ELR (cell line): Measurements from ENCODE around the gene C2CD2.

Source experiments
- DNase-seq: peaks from one replicate; pipeline ENCODE4 v3.0.0-alpha.2; 2015; ENCODE audit warnings: low read depth

The C2CD2 gene

DNA sequence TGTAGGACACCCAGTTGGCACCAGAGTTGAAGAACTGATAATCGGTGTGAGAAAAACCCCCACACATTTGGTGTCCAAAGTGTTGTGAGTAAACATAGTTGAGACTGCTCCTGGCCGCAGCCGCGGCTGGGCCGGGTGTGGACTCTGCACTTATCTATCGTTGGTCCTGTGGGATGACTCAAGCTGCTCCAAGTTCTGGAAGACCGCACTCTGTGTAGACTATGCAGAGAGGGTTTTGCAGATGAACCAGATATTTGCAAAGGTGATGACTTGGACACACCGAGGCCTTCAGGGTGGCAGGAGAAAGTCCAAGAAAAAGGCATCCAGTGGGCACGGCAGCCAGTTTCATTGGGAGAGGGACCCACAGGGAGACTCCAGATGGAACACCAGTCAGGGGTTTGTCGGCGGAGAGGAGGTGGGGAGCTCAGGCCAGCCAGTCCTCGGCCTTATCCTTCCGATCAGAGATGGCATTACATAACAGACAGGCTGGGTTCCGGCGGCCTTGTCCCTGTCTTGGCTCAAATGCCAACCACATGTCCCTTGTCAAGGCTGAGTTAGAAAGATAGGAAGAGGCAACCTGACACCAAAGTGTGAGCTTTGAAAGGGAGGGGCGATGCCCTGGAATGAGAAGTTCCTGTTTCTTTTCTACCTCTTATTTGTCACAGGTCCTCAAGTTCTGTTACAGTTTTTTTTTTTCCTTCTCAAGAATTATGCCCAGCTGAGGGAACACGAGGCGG, 21.1 kb downstream of the C2CD2 start:
- peak; percentile 88 for DNase-seq

DNA sequence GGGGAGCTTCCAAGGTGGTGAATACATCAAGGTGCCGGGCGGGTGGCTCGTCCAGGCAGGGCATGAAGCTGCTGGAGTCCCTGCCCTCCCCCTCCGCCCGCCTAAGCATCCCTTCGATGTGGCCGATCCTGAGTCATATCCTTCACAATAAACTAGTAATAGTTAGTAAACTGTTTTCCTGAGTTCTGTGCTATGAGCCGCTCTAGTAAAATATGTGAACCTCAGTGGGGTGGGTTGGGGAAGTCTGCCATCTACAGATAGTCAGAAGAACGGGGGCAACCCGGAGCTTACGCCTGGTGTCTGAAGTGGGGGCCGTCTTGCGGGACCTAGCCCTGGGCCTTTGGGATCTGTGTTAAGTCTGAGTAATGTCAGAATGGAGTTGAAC, 21.6 kb downstream of the C2CD2 start:
- peak; percentile 97 for DNase-seq

DNA sequence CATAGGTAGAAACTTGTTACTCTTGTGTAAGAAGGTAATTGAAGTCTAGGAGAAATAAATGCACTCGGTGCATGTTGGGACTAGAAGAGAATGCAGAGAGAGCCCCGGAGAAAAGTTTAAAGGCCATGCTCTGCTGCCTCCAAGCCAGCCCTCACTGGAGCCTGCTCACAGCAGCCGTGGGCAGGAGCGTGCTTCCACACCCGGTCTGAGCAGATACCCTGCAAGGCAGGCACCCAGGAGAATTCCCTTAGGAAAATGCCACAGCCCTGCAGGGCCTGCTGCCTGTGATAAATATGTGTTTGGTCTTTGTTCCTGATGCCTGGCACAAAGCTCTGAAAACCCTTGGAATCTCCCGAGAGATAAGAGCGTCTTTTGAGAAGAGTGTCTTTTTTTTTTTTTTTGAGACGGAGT, 22.8 kb downstream of the C2CD2 start:
- DNase-seq: no peak

DNA sequence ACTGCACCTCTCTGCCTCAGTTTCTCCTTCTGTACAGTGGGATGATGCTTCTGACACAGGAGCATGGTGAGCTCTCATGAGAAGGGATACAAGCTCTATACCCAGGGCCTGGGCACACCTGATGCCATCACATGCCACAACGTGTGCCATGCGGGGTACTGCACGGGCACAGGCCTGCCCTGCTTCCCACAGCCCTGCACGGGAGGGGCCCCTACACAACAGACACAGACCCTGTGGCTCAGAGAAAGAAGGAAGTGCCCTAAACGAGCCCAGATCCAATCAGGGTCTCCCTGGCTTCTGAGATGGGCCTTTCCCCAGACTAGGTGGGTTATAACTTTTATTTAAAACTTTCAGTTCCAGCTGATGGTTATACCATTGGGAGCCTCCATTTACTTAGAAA, 24.6 kb downstream of the C2CD2 start:
- no peak for DNase-seq

DNA sequence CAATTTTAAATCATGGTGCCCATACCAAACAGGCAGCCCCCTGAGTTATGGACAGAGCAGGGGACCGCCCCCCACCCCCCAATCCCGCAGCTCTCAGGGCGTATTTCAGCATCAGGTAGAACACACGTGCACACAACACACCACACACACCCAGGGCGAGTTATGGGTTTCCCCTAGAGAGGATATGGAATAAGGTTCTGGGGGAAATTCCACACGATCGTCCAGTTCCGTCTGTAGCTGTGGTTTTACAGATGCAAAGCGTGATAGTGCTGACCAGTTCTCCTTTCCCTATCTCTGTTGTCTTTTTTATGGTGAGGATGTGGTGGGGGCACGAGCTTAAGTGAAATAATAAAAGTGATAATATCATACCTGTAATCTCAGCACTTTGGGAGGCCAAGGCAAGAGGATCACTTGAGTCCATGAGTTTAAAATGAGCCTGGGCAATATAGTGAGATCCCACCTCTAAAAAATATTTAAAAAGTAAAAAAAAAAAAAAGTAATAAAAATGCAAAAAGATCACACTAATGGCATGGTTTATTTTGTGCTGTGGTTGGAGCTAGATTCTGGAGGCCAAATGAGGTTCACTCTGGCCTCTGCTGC, 25.1 kb downstream of the C2CD2 start:
- DNase-seq: no peak

DNA sequence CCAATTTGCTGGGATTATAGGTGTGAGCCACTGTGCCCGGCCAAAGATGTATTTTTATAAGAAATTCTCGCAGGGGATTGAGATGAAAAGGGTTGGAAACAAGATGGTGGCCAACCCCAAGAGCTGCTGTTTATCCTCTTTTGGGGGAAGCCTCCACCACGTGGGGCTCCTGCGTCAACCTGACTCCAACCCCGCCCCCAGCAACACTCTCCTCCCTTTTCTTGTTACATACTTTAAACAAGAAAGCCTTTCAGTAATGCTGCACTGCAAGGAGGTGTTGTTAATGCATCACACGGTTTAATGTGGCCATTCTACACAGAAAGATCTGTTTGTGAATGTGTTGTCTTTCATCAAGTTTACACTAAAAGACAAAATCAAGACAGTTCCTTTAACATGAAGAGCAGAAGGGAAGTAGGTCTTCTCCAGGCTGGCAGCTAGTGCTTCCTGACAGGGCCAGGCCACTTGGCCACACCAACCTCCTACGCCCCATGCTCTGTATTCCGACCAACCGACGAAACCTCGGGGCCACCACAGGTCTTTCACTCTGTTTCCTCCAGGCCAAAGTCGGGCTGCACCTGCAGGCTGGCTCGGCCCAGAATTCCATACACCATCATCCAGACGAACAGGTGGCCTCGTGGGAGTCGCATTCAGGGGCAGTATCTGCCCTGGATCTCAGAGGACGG, 25.9 kb downstream of the C2CD2 start:
- no peak for DNase-seq

DNA sequence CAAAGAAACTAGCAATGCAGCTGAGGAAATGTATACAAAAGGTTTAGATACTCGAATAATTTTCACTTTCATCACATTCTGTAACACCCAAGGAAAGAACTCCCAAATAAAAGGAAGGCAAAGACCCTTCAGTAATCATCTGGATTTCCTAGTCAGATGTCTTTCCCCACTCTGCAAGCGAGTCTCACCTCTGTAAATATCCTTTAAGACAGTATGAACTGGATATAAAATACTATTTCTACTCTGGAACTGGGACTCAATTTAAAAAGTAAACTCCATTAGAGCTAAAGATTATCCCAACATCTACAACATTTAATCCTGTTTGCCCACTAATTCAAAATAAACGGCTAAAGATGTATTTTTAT, 27.0 kb downstream of the C2CD2 start:
- no peak for DNase-seq

DNA sequence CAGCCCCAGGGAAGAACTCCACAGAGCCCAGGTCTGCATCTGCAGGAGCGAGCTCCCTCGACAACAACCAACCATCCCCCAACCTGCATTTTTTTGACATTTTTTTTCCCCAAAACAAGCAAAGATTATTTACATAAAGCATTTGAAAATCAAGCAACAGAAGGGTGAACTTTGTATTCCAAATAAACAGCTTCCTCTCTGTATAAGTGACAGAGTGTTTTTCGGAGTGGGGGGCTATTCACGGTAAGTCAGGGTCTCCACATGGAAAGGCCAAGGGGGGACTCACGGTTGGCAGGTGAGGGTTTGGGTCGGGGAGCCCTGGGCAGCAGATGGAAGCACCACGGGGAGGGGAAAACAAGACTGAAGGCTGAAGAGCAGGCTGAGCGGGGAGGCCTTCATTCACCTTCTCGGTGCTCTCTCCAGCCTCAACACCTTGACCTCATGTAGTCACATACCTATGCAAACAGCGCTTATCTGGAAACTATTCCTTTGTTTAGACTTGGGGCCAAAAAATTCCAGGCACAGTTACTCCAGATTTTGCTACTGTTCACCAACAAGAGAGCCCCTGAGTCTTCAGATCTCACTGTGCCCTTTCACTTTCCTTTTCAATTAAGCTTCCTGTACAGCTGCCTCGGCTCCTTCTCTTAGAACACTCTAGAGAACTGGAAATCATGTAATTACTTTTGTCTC, 27.6 kb downstream of the C2CD2 start:
- DNase-seq: peak; percentile 37

DNA sequence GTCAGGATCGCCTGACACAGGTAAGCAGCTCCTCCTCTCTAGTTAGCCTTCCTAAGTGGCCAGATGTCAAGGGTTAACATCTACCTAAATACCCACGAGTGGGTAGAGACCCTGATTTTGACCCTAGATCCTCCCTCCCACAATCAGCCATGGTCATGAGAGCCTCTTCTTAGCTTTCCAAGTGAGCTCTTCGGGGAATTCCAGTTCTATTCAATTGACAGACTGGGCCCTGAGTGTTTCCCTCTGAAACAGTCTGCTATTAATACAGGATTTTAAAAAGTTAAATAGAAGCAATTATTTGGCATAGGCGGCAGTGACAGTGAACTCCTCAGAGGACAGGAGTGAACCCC, 28.1 kb downstream of the C2CD2 start:
- no peak for DNase-seq

DNA sequence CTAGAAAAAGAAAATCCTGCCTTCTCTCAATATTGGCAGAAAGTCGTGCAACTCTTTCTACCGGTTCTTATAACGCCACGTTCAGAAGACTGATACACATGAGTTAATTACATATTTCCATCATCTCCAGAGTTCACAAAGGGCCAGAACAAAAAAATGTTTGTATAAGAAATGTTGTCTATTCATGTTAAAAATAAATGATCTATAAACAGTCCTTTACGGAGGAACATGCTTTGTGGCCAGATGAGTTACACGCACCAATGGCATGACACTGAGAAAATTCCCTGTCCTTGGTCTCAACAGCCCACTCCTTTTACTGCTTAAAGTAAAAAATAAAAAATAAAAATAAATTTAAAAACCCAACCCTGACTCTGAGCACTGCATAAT, 29.5 kb downstream of the C2CD2 start:
- no peak for DNase-seq

DNA sequence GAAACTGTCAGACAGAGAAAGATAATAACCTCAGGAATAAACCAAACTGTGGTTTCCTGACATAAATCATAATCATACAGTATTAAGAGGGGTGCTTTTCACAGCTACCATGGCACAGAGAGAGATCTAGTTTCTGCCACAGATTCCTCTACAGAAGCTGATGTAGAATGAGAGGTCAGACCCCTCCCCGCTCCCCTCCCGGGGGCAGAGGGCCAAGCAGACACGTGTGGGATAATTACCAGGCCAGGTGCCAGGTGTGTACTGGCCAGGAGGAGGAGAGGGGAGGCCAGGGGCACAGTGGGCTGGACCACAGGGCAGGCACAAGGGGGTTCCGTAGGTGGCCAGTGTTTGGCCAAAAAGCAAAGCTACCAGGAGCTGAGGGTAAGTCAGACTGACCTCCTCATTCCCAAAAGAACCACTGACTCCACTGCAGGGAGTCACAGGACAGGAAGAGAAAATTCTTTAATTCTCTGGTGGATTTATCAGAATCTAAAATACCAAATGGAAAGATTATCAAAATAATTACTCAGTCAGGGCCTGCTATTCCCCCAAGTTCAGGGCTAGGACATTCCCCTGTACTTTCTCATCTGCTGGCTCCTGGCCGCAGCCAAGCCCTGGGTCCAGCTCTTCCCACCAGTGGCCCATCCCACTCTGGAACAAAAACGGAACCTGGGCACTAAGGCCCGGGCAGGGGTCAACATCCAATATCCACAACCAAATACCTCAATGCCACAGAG, 30.0 kb downstream of the C2CD2 start:
- no peak for DNase-seq

DNA sequence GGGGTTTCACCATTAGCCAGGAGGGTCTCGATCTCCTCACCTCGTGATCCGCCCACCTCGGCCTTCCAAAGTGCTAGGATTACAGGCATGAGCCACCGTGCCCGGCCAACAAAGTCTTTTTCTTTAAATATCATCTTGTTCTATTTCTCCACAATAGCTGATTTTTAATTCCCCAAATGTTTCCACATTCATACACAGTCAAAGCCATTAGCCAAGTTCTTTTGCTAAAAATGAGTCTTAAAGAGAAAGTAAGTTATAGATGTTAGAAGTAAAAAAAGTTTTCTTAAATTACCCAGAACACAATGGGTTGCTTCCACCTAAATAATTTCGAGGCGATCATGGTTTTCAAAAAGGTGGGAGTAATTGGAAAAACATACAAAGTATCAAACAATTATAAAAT, 30.6 kb downstream of the C2CD2 start:
- no peak for DNase-seq

DNA sequence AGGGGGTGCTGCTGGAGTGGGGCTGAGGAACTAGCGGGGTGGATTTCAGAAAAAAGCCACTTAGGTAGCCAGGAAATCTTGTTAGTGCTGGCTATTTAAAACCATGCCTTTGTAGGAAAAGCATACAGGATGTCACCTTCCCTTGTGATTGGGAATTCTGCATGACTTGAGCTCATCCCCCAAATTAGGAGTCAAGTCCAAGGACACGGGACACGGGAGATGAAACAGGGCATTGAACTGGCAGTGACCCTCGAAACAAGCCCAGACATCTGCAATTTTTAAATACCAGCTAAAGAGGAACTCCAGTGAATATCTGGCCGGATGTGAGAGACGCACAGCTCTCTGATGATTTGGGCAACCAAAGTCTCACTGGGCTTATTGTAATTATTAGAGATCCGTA, 32.8 kb downstream of the C2CD2 start:
- no peak for DNase-seq

DNA sequence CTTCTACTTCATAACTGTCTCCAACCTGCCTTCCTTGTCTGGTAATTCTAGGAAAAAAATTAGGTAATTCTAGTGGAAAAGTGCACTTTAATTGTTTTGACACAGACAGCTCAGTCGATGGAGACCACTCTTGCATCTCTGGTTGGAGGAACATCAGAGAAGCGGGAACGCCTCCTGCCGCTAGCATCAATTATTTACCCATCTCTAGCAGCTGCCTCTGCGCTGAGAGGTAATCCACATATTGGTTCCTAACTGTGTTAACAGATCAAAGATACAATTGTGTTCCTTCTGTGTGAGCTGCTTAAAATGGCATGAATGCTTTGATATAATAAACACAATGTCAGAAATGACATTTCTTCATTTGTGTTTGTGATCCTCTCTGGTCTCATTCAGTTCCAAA, 33.3 kb downstream of the C2CD2 start:
- no peak for DNase-seq

DNA sequence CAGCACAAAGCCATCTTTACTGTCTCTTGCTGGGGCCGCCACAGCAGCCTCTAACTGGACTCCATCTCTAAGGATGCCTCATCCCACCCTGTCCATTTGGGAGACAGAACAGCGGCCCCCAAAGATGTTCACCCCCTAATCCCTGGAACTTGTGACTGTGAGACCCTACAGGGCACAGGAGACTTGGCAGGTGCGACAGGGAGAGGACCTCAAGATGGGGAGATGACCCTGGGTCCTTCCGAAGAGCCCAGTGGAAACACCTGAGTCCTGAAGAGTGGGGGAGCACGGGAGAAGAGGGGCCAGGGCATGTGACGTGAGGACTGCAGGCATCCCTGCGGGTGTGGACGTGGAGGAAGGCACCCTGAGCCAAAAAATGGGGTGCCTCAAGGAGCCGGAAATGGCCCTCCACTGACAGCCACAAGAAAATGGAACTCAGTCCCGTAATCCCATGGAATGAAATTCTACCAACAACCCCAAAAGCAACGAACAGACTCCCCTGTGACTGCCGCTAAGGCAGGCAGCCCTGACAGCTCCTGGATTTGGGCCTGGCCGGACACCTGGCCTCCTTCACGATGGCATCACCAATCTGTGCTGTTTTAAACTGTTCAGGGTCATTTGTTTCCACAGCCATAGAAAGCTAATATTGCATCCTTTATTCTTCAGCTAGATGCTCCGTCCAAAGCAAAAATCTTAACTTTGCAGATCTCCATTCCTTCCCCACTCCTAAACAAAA, 34.0 kb downstream of the C2CD2 start:
- no peak for DNase-seq

DNA sequence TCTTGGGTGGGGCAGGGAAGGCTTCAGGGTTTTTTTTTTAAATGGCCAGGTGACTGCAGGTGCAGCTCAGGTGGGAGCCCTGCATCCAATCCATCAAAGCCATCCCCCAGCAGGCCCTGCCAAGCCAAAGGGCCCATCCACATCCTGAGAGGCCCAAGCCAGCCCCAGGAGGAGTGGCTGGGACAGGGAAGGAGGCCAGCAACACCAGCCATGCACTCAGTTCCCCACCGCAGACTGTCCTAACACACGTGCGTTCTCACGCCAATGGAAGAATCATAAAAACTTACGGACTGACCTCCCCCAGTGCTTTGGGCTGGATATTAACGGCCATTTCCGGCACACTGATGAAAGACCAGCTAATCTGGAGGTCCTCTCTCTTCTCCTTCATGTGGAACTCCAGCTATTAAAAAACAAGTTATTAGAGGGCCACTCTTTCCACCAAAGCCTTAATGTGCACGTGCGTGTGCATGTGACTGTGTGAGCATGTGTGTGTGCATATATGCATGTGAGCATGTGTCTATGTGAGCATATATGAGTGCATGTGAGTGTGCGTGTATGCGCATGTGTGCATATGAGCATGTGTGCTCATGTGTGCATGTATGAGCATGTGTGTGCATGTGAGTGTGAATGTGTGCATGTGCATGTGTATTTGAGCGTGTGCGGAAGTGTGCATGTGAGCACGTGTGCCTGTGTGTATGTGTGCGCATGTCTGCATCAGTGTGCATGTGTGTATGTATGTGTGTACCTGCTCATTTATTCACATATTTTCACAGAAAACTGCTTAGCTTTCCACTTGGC, 35.1 kb downstream of the C2CD2 start:
- DNase-seq: no peak

DNA sequence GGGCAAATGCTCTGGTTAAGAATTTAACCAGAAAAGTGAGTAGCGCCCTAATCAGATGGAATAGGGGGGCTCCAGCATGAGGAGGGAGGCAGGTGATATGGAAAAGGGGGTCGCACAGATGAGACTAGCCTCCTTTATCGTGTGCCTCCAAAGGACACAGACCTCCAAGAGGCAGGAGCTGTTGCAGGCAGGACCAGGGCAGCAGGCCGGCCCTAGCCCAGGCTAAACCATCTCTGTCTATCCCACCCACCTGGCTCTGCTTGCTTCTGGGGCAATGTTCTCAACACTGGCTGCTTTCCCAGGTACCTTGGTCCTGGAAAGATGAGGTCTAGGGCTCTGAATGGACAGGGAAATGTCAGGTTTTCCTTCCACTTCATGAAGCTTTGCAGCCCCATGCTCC, 36.3 kb downstream of the C2CD2 start:
- DNase-seq: no peak

DNA sequence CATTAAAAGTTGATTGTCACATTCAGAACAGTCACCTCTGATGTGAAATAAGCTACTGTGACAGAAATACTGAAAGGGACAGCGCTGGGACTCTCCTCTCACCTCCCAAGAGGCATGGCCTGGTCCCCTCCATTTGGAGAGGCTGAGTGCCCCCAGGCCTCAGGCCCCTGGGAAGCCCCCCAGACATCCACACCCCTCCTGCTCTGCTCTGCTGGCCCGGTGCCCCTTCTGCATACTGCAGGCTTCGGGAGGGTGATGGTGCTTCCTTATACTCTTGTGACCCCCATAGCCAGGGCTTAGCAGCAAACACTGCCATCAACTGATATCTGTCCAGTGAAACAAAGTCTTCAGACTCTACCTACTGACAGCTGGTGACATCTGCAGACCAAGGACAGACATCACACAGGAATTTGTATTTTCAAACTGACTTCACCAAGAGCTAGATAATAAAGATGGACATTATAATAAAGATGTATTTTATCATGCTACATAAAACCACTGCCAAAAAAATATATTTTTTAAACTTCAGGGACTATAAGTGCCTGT, 36.9 kb downstream of the C2CD2 start:
- no peak for DNase-seq

DNA sequence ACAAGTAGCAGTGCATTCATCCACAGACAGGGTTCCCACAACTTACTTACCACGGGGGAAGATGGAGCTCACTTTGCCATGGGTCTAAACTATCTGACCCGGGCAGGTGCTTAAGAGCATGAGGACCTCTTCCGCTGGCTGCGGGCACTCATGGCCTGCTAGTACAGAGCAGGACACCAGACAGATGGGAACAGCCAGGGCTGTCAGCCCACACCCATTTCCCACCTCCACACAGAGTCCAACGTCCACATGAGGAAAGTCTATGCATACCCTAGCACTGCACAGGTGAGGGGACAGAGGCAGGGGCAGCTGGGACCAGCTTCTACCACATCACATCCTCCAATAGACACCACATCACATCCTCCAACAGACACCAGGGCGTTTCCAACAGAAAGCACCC, 38.9 kb downstream of the C2CD2 start:
- DNase-seq: no peak

DNA sequence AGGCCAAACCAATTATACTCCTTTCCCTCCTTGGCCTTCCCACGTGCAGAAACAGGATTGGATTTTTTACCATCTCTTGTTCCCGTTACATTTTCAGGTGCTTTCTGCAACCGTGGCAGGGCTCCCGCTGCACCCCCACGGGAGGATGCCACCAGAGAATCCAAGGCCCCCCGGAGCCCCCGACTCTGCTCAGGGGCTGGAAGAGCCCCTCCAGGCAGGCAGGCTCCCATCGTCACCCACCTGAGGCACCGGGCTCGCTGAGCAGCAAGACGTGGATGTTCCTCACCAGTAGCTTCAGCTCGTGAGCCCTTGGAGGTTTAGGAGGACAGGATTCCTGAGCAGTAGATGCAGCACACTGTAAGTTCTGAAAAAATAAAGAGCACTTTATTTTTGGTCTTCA, 39.5 kb downstream of the C2CD2 start:
- DNase-seq: no peak

DNA sequence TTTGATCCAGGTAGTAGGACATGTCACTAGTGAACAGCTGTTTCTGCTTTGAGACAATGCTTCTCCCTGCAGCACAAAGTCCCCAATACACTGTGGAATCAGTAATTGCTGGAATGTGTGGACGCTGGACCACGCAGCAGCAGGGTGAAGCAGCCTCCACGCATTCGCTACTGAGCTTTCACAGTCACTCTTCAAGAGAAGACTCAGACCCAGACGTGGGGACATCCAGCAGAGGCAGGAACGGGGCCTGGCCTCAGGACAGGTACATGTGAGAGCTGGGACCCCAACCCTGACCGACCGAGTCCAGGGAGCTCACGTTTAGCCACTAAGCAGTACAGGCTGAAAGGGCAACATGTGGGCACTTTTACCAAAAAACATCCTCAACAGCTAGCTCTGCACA, 40.6 kb downstream of the C2CD2 start:
- DNase-seq: no peak
